Suprapubic skin (tissue), 4 donors: ENCODE measurements around the gene ZNF428. TPM values are rescaled to one million over a fixed set of nuclear protein-coding genes. Genes with fewer than 3 reads are reported as not detected.

Source experiments
- DNase-seq, 2 donors: peaks; one replicate each; pipeline ENCODE4 v3.0.0-alpha.2; 2019; ENCODE audit warnings: low spot score in 2 of 2
- H3K27ac ChIP-seq: fragments of 200-600 bp; sonication (generic); one replicate; pipeline ENCODE4 v1.5.1; 2019
- H3K27me3 ChIP-seq: fragments of 200-600 bp; sonication (generic); one replicate; pipeline ENCODE4 v1.5.1; 2019
- H3K36me3 ChIP-seq: fragments of 200-600 bp; sonication (generic); one replicate; pipeline ENCODE4 v1.5.1; 2019
- H3K4me1 ChIP-seq: fragments of 200-600 bp; sonication (generic); one replicate; pipeline ENCODE4 v1.5.1; 2019
- H3K4me3 ChIP-seq: fragments of 200-600 bp; sonication (generic); one replicate; pipeline ENCODE4 v1.5.1; 2019; ENCODE audit warnings: mild to moderate bottlenecking
- H3K9me3 ChIP-seq: fragments of 200-600 bp; sonication (generic); one replicate; pipeline ENCODE4 v1.5.1; 2019
- CTCF ChIP-seq, 2 donors: fragments of 200-600 bp in 1 of 2; fragments of 450-650 bp in 1 of 2; sonication (generic) in 1 of 2; IDR thresholded peaks; one replicate each; pipeline ENCODE4 v1.5.1; 2016 to 2019; ENCODE audit warnings: antibody characterized with exemption in 2 of 2, mild to moderate bottlenecking in 1 of 2, moderate library complexity in 1 of 2
- EP300 ChIP-seq: sonication (generic); formaldehyde crosslinking; IDR thresholded peaks from one replicate; pipeline ENCODE4 v1.6.1; 2017; ENCODE audit warnings: antibody characterized with exemption
- POLR2A ChIP-seq, 2 donors: fragments of 450-650 bp; IDR thresholded peaks; one replicate each; pipeline ENCODE4 v1.6.1; 2017; ENCODE audit warnings: antibody characterized with exemption in 2 of 2, mild to moderate bottlenecking in 2 of 2, moderate library complexity in 2 of 2
- POLR2AphosphoS5 ChIP-seq, 3 donors: sonication (generic); formaldehyde crosslinking; IDR thresholded peaks; one replicate each; pipeline ENCODE4 v1.6.1; 2017; ENCODE audit warnings: antibody characterized with exemption in 3 of 3
- WGBS: methylation state at CpG from one replicate; pipeline ENCODE4 v1.1.5; 2018; 5-methylcytosine and 5-hydroxymethylcytosine counted together
- total RNA-seq, 4 donors: library from RNA; depleted of rRNA; stranded (reverse); fragments of >200 nt; gene quantifications; one replicate each; pipeline ENCODE4 v1.1.0, GENCODE V29; 2016

The ZNF428 gene
- total RNA-seq, 4 donors from 2014 or later = 10.6 to 19.3 (median 17.5) TPM

DNA sequence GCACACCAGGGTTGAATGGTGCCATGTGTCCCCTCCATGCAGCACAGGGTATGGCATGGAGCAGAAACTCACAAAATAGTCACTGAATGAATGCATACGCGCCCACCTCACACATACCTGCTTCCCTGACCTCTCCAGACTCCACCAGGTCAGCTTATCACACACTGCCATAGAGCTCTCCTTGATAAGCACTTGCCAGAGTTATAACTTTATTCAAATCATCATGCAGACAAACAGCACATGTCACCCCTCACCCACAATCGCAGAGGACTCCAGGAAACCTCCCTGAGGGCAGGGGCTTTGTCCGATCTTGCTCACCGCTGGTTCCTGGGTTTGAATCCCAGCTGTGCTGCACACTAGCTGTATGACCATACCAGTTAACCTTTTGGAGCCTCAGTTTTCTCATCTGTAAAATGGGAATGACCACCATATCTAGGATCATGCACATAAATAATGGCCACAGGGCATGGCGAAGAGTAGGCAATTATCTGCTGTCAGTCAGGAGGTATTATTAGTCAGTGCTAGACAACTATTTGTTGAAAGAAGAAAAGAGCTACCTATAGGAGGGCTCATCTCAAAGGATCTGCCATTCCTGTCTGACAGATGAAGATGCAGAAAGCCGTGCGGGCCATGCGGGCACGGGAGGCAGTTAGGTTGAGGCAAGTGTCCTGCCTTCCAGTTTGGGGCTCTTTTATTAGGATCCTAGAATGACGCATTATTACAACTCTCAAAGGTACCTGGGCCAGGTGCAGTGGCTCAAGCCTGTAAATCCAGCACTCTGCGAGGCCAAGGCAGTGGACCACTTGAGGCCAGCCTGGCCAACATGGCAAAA lies 58.1 kb downstream of the ZNF428 start:
- Histone ChIP-seq H3K4me3 (no peak overlapping the region), H3K4me1 (peaks cover 11% of the 10 kb centered on the region), H3K27ac (no peak overlapping the region), H3K9me3 (no peaks in the 10 kb centered on the region), H3K36me3 (peaks cover 34% of the 10 kb centered on the region), H3K27me3 (no peaks in the 10 kb centered on the region)
- TF ChIP-seq POLR2A (IDR thresholded peaks at IDR 0.05) (no peak), POLR2AphosphoS5 (IDR thresholded peaks at IDR 0.05) (no peak)
- 94% methylated on average over 9 of the region's 12 CpGs for WGBS
- DNase-seq = no peak

DNA sequence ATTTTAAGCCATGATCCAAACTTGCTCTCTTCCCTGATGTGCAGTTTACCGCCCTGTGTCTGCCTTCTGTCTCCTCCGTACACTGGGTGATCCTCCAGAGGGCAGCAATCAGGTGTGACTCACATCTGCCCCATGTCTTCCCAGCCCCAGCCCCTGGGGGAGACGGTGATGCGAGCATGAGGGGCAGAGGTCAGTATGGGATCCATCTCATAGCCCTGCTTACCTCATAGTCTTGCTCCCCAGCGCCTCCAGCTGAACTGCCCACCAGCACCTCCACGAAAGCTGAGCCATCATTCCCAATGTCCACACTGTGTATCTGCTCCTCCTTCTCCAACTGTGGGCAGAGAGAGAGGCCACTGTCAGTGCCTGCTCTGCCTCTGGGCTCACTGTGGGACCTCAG lies 58.7 kb downstream of the ZNF428 start:
- no peak for DNase-seq
- H3K27ac ChIP-seq = no peak overlapping the region
- WGBS = 91% methylated on average over 3 of the region's 6 CpGs
- H3K36me3 ChIP-seq = peaks cover 40% of the 10 kb centered on the region
- H3K9me3 ChIP-seq = no peaks in the 10 kb centered on the region
- H3K27me3 ChIP-seq = no peaks in the 10 kb centered on the region
- H3K4me3 ChIP-seq = no peak overlapping the region
- peaks cover 11% of the 10 kb centered on the region for H3K4me1 ChIP-seq
- TF ChIP-seq EP300 = no peak
- TF ChIP-seq POLR2A (IDR thresholded peaks at IDR 0.05) = no peak
- TF ChIP-seq CTCF (IDR thresholded peaks at IDR 0.05) = no peak
- no peak for TF ChIP-seq POLR2AphosphoS5 (IDR thresholded peaks at IDR 0.05)

Other genes starting within 250 kb of the ZNF428 start
- gene TEX101, start 204.7 kb downstream of the ZNF428 start, total RNA-seq = not detected
- gene LYPD3, start 154.0 kb downstream of the ZNF428 start, total RNA-seq = 100 to 1,000 TPM; 185 to 612 (median 483) TPM
- gene PHLDB3, start 114.9 kb downstream of the ZNF428 start, total RNA-seq = 100 to 1,000 TPM in 1 of 4 donors, 10 to 100 TPM in 3; 63.2 to 110 (median 72.2) TPM
- gene ETHE1, start 92.4 kb downstream of the ZNF428 start, total RNA-seq = 10 to 100 TPM; 44.3 to 76.0 (median 57.8) TPM
- gene ZNF575, start 86.4 kb downstream of the ZNF428 start, total RNA-seq = 1 to 10 TPM in 2 of 4 donors, under 1 TPM in 2; 0.52 to 2.4 (median 0.92) TPM
- gene XRCC1, start 44.1 kb downstream of the ZNF428 start, total RNA-seq = 10 to 100 TPM; 18.3 to 35.4 (median 25.2) TPM
- gene PINLYP, start 43.8 kb downstream of the ZNF428 start, total RNA-seq = 10 to 100 TPM in 3 of 4 donors, 1 to 10 TPM in 1; 4.7 to 22.1 (median 10.9) TPM
- 10 to 100 TPM; 17.2 to 24.7 (median 19.9) TPM for gene IRGQ, start 23.5 kb downstream of the ZNF428 start, total RNA-seq
- 10 to 100 TPM in 3 of 4 donors, 1 to 10 TPM in 1; 9.2 to 20.8 (median 13.7) TPM for gene ZNF576, start 23.0 kb downstream of the ZNF428 start, total RNA-seq
- 1 to 10 TPM in 1 of 4 donors, not detected in 3; 1.4 TPM for gene SRRM5, start 7.5 kb downstream of the ZNF428 start, total RNA-seq
- 10 to 100 TPM; 14.1 to 23.8 (median 15.7) TPM for gene CADM4, start 20.2 kb upstream of the ZNF428 start, total RNA-seq
- 10 to 100 TPM in 2 of 4 donors, 1 to 10 TPM in 2; 5.6 to 18.0 (median 10.9) TPM for gene PLAUR, start 50.5 kb upstream of the ZNF428 start, total RNA-seq
- not detected for gene IRGC, start 96.4 kb upstream of the ZNF428 start, total RNA-seq
- 10 to 100 TPM; 21.5 to 44.4 (median 30.1) TPM for gene SMG9, start 135.3 kb upstream of the ZNF428 start, total RNA-seq
- 10 to 100 TPM; 26.4 to 77.9 (median 48.2) TPM for gene KCNN4, start 161.3 kb upstream of the ZNF428 start, total RNA-seq
- gene LYPD5, start 182.8 kb upstream of the ZNF428 start, total RNA-seq = 100 to 1,000 TPM in 1 of 4 donors, 10 to 100 TPM in 3; 48.5 to 114 (median 98.5) TPM
- 10 to 100 TPM in 2 of 4 donors, 1 to 10 TPM in 2; 4.7 to 26.4 (median 10.0) TPM for gene ZNF283, start 207.7 kb upstream of the ZNF428 start, total RNA-seq